Stimulated activated CD8-positive, alpha-beta memory T cell treated with anti-CD3 and anti-CD28 coated beads, Interleukin-4, amount 100 ng/mL, for 4 hours (primary cell): ENCODE data around the gene LILRB4.
"Not testable (repeated sequence)": the region's sequence is repeated elsewhere in the genome, so short reads cannot be mapped to it uniquely, and the experiment has no call there.

Experiments used
- DNase-seq, 2 donors: peaks; one replicate each; pipeline ENCODE4 v3.0.0-alpha.2; 2020; ENCODE audit warnings: low read depth in 2 of 2, low spot score in 1 of 2

The LILRB4 gene

DNA sequence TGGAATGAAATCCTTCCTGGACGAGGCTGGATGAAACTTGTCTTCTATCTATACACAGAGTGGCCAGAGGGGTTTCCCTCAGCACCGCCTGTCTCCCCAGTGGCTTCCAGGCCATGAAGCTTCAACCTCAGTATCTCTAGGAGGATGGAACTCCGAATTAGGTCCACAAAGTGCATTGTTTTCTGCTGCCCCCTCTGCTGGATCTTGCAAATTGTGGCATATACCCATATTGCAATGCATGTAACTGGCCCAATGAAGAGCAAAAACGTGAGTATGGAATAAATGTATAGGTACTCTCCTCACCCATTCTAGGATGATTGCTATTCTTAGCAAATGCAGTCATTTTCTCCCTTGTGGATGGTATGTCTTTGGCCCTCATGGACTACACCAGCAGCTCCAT lies 14.7 kb upstream of the LILRB4 start:
- DNase-seq: no peak

DNA sequence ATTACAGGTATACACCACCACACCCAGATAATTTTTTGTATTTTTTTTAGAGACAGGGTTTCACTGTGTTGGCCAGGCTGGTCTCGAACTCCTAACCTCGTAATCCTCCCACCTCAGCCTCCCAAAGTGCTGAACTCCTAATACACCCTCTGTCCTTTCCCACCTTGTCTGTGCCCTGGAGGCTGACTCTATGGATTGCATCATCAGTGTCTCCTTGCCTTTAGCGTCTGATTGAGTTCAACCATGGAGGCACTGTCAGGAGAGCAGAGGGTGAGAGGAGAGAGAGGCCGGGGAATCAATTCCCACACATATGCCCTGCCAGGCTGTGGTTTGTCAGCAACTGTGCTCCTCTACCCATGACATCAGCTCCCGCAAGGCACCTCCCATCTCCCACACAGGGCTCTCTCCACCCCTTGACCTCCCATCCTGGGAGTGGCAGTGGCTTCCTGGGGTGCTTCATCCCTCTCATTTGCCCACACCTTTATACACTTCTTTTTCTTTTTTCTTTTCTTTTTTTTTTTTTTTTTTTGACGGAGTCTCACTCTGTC lies 12.6 kb upstream of the LILRB4 start:
- no peak for DNase-seq

DNA sequence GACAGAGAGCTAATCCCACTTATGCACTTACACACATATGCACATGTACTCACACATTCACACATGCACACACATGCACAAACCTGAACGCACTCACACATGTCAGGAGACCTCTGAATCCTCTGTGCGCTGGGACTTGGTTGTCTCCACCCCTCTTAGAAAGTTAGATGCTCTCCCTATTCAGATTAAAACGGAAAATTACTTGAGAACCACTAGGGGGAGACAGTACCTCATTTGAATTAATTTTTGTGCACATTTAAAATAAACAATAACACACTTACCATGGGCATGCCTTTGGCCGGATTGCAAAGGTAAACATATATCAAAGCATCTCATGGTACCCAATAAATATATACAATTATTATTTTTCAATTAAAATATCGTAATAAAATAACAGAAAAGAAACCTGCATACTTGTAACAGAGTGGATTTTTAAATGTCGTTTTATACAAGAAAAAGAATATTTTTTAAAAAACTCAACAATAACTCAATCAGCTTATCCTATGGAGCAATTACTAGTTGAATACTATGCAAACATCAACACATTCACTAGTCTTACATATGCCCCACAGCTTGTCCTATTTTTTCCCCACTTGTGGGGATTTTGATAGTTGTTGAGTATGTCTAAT lies 9.5 kb upstream of the LILRB4 start:
- no peak for DNase-seq

- DNase-seq: no peak
Measured at GRCh38 chr19:54654447-54655321, 8.1 kb upstream of the LILRB4 start.

DNA sequence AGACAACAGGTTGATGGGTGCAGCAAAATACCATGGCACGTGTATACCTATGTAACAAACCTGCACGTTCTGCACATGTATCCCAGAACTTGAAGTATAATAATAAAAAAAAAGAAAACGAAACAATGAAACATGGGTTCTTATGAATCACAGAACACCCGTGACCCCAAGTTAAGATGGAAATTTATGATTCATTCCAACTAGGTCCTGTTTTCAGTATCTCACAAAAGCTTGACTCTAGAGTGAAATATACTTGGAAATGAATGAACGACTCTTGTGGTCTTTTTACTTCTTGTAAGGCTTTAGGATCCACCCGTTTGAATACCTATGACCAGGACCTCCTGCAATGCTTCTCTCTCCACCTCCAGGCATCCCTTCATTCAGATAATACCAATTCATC lies 3.5 kb upstream of the LILRB4 start:
- DNase-seq: no peak

DNA sequence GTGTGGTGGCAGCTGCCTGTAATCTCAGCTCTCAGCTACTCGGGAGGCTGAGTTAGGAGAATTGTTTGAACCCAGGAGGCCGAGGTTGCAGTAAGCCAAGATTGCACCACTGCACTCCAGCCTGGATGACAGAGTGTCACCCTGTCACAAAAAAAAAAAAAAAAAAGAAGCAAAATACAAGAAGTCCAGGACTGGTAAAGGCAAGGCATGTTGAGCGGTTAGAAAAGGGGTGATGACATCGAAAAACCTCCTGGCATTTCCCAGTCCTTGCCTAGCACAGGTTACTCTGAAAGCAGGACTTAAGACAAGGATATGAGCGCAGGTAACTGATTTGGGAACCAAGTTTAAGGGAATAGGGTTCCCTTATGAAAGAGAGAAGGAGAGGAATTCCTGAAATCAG lies 2.5 kb upstream of the LILRB4 start:
- DNase-seq: no peak

DNA sequence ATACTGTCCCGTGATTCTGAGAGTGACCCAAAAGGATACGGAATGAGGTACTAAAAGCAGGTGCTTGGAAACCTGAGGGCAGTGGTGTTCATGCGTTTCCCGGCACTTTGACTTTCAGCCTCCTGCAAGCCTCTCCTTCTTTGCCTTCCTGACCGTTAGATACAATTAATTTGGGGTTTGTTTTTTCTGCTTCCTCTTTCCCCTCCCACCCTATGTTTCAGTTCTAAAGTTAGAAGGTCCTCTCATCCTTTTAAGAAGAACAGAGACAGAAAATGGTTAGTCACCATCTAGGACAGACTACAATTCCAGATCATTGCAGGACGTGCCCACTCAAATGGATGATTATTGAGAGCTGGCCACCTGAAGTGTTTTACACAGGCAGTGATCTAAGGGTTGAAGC lies 1.8 kb upstream of the LILRB4 start:
- DNase-seq: no peak

DNA sequence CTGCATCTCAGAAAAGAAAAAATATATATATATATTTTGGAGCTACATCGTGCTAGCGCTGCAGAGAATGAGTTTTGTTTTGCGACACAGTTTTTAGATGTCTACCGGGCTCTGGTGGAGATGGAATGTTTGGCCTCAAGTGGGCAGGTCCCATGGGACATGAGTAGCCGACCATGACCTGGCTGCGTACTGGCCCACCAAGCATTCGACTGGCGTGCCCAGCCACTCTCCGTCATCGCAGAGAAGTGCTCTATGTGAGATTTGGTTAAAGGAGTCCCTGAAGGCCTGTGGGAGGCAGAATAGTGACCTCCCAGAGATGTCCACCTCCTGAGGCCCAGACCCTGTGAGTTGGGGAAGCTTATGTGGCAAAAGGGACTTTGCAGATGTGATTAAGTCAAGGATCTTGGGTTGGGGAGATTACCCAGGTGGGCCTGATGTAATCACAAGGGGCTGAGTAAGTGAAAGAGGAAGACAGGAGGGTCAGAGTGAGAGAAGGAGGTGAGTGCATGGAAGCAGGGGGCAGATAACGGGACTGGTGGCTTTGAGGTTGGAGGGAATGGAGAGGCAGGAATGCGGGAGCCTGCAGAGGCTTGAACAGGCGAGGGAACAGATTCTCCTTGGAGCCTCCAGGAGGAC lies 821 bp upstream of the LILRB4 start:
- DNase-seq: no peak

DNA sequence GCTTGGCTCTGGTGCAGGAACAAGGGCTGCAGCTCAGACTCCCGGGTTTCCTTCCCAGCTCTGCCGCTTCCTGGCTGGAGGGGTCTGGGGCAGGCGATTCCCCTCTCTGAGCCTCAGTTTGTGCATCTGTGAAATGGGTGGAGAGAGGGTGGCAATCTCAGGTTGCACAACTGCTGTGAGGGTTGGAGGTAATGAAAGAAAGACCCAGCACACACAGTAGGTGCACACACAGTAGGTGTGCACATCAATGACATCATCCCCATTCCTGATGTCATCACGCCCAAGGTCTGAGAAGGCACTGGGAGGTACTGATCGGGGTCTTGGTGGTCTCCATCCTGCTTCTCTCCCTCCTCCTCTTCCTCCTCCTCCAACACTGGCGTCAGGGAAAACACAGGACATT lies 2.7 kb downstream of the LILRB4 start:
- DNase-seq: no peak

DNA sequence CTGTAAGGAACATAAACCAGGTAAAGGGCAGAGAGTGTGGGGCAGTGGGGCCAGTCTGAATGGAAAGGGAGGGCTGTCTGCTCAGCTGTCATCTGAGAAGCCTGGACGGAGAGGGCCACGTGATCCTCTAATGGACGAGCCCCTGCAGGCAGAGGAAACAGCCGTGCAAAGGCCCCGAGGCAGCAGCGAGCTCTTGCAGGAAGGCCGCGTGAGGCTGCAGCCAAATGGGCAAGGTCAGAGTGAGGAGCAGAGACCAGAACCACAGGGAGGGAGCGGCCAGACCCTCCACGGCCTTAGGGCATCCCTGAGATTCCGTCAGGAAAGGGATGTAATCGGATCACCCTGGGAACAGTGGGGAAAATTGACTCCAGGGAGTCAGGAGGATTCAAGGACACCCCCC lies 4.4 kb downstream of the LILRB4 start:
- no peak for DNase-seq

DNA sequence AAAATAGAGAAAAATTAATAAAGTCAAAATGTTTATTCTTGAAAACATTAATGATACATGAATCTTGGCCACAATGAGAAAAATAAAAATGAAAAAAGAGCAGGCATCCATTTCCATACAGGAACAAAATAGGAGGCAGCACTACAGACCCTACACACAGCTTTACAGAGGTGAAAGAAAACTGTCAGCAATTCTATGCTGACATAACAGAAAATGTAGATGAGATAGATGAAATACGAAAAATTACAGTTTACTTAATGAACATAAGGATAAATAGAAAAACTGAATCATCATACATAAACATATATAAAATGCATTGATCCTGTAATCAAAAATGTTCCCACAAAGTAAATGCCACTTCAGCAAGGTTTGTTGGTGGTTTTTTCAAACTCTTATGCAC lies 5.6 kb downstream of the LILRB4 start:
- no peak for DNase-seq

DNA sequence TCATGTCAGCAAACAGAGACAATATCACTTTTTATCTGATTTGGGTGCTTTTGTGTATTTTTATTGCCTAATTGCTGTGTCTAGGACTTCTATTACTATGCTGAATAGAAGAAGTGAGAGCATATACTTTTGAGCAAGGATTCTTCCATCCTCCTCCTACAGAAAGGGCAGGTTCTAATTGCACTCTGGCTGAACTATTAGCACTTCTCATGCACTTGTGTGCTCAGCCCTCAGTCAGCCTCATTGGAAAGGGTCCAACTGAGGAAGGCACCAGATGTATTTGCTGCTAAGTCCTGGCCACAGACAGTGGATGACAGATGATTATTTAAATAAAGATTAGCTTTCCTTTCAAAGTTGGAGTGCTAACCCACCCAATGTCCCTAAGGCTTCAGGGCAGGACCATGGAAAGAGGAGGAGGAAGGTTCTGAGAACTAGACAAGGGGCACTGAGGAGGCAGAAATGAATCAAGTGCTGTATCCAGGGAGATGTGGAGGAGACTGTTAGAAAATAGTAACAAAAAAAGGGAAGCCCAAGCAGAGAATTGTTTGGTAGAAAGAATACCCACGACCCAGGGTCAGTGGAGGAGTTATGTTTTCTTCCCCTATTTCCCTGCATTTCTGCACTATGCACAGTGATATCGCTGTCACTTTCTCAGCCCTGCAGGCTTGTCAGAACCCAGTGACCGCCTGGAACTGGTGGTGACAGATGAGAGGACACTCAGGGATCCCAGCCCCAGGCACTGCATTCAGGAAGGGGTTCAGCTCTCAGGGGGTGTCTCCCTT lies 8.0 kb downstream of the LILRB4 start:
- no peak for DNase-seq

DNA sequence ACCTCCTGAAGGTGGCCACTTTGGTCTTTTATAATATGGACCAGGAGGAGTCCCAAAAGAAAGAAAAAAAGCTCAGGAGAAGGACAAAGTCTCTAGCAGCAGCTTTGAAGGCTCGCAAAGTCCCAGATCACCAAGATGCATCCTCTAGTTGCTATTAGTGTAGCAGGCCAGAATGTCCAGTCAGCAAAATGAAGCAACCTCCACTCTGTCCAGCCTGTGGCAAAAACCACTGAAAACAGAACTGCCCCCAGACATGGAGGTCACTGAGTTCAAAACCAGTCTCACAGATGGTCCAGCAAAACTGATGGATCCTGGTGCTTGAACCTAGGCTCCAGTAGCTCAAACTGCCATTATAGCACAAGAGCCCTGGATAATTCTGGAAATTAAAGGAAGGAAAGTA lies 10.4 kb downstream of the LILRB4 start:
- DNase-seq: no peak

GRCh38 chr19:54674021-54674617 lies 11.3 kb downstream of the LILRB4 start:
- no peak for DNase-seq

DNA sequence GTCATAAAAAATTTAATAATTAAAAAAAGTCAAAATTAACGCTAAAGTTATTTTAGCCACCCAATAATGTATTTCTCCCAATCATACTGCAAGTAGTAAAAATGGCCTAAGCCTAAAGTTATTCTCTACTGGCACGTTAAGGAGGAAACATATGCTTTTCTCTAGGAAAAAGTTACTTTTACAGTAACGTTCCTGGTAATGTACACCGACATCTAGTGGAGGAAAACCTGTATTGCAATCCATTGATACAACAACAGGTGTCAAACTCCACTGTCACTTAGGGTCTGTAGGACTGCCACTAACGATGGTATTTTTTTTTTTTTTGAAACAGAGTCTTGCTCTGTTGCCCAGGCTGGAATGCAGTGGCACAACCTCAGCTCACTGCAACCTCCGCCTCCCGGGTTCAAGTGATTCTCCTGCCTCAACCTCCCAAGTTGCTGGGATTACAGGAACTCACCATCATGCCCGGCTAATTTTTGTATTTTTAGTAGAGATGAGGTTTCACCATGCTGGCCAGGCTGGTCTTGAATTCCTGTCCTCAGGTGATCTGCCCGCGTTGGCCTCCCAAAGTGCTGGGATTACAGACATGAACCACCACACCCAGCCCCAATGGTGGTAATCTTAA lies 13.5 kb downstream of the LILRB4 start:
- not testable (repeated sequence) for DNase-seq

- no peak for DNase-seq
Measured at GRCh38 chr19:54677217-54677616, 14.4 kb downstream of the LILRB4 start.

DNA sequence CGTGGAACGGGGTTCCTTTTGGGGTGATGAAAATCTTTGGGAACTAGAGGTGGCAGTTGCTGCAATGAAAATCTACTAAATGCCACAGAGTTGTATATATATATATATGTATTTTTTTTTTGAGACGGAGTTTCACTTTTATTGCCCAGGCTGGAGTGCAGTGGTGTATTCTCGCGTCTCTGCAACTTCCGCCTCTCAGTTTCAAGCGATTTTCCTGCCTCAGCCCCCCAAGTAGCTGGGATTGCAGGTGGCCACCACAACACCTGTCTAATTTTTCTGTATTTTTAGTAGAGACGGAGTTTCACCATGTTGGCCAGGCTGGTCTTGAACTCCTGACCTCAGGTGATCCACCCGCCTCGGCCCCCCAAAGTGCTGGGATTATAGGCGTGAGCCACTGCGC lies 18.8 kb downstream of the LILRB4 start:
- DNase-seq: not testable (repeated sequence)

DNA sequence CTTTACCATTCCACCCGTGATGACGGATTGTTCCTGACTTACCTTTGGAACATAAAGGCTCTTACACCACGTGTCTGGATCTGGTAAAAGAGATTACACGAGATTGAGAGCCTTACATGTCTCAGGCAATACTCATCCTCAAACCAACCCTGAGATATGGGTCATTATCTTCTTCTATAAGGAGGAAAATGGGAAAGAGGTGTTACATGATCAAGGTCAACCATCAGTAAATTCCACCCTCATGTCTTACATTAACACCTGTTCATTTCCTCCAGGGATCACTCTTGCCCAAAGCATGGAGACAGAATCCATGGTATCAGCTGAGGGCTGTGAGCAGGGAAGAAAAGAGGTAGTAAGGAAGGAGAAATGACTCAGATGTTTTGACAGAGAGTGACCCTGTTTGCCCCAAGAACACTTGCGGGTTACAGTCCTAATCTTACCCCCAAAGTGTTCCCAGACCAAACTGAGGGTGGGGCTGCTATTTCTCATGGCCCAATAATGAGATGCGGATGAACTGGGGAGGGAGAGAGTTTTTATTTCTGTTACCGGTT lies 19.6 kb downstream of the LILRB4 start:
- DNase-seq: no peak

DNA sequence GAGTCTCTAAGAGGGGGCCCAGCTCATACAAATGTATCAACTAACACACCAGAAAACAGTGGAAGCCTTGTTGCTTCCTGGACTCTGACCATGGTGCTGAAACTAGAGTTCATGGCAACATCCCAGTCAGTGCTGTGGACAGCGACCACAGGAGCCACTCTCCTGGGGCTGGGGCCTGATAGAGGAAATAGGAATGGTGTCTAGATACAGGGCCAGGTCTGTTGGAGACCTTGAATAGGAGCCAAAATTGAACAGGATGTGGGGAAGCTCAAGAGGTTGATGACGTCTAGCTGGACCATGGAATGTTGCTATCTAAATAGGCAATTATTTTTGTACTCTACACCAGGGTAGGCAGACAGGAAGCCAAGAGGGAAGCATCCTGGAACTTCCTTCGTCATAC lies 21.7 kb downstream of the LILRB4 start:
- DNase-seq: no peak
